ENCODE data around the gene NCKAP5.

NCKAP5 gene

DNA sequence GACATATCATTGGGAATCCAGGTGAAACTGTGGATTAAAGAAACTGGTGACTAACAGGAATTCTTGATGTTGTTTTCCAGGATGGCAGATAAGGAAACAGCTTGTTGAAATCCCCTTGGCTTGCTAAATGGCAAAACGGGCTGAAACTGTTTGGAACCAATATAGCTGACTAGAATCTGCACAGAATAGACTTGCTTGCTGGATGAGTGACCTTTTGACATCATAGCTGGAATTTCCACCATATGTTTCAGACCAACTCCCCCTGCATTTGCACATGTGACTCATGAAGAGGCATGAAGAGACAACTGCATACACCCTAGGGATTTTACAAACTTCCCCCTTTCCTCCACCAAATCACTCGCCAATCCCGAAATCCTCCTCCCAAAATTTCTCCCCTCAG, 810.6 kb downstream of the NCKAP5 start:
- H3K27me3 ChIP-seq (ENCODE audit: insufficient read depth, poor library complexity, severe bottlenecking), result no peaks in the 10 kb centered on the region
- TF ChIP-seq GABPA (IDR thresholded peaks at IDR 0.05; ENCODE audit: low read depth), result no peak
- TF ChIP-seq, protein P1, sequence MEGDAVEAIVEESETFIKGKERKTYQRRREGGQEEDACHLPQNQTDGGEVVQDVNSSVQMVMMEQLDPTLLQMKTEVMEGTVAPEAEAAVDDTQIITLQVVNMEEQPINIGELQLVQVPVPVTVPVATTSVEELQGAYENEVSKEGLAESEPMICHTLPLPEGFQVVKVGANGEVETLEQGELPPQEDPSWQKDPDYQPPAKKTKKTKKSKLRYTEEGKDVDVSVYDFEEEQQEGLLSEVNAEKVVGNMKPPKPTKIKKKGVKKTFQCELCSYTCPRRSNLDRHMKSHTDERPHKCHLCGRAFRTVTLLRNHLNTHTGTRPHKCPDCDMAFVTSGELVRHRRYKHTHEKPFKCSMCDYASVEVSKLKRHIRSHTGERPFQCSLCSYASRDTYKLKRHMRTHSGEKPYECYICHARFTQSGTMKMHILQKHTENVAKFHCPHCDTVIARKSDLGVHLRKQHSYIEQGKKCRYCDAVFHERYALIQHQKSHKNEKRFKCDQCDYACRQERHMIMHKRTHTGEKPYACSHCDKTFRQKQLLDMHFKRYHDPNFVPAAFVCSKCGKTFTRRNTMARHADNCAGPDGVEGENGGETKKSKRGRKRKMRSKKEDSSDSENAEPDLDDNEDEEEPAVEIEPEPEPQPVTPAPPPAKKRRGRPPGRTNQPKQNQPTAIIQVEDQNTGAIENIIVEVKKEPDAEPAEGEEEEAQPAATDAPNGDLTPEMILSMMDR (IDR thresholded peaks at IDR 0.05; ENCODE audit: insufficient read depth, low read length), result no peak
- TF ChIP-seq, protein P2, sequence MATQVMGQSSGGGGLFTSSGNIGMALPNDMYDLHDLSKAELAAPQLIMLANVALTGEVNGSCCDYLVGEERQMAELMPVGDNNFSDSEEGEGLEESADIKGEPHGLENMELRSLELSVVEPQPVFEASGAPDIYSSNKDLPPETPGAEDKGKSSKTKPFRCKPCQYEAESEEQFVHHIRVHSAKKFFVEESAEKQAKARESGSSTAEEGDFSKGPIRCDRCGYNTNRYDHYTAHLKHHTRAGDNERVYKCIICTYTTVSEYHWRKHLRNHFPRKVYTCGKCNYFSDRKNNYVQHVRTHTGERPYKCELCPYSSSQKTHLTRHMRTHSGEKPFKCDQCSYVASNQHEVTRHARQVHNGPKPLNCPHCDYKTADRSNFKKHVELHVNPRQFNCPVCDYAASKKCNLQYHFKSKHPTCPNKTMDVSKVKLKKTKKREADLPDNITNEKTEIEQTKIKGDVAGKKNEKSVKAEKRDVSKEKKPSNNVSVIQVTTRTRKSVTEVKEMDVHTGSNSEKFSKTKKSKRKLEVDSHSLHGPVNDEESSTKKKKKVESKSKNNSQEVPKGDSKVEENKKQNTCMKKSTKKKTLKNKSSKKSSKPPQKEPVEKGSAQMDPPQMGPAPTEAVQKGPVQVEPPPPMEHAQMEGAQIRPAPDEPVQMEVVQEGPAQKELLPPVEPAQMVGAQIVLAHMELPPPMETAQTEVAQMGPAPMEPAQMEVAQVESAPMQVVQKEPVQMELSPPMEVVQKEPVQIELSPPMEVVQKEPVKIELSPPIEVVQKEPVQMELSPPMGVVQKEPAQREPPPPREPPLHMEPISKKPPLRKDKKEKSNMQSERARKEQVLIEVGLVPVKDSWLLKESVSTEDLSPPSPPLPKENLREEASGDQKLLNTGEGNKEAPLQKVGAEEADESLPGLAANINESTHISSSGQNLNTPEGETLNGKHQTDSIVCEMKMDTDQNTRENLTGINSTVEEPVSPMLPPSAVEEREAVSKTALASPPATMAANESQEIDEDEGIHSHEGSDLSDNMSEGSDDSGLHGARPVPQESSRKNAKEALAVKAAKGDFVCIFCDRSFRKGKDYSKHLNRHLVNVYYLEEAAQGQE (IDR thresholded peaks at IDR 0.05; ENCODE audit: insufficient replicate concordance, low read depth), result no peak
- TF ChIP-seq SPI1 (IDR thresholded peaks at IDR 0.05; ENCODE audit: borderline replicate concordance, low read depth), result no peak
- TF ChIP-seq POLR2AphosphoS5 (IDR thresholded peaks at IDR 0.05; ENCODE audit: low read depth), result no peak
- no peak overlapping the region for H3K4me3 ChIP-seq (replicated peaks; ENCODE audit: insufficient read depth, low read length)
- DNase-seq (ENCODE audit: low read depth in 1 of 2, low spot score in 1 of 2), result no peak
- no peak overlapping the region for H3K27ac ChIP-seq (replicated peaks)

DNA sequence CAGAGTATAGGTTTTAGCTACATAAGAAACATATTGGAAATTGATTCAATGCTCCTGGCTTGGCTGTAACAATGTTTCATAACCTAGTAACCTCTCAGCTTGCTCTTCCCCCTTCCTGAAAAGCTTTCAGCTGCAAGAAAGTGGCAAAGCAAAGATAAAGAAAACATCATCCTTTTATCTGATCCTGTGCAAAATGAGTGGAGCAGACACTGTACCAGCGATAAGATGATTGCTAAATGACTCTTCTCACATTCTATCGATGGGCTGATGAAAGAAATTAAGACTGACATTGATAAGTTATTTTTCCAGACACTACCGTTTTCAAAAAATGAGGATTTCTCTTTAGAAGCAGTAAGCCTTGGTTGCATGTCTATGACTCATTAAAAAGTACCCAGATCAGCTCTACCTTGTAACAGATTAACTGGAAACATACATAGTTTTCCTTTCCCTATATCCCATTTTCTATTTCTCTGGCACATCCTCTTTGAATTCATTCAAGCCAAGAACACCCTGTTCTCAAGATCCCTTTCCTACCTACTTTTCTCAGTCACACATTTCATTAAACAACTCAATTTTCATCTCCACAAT, 811.2 kb downstream of the NCKAP5 start:
- no peak for DNase-seq (ENCODE audit: low read depth in 1 of 2, low spot score in 1 of 2)
- Histone ChIP-seq H3K27me3 (ENCODE audit: insufficient read depth, poor library complexity, severe bottlenecking) (no peaks in the 10 kb centered on the region), H3K4me3 (replicated peaks; ENCODE audit: insufficient read depth, low read length) (no peak overlapping the region), H3K27ac (replicated peaks) (no peak overlapping the region)
- TF ChIP-seq, protein P1 (IDR thresholded peaks at IDR 0.05; ENCODE audit: insufficient read depth, low read length), result no peak
- no peak for TF ChIP-seq SPI1 (IDR thresholded peaks at IDR 0.05; ENCODE audit: borderline replicate concordance, low read depth)
- no peak for TF ChIP-seq POLR2AphosphoS5 (IDR thresholded peaks at IDR 0.05; ENCODE audit: low read depth)
- TF ChIP-seq, protein P2 (IDR thresholded peaks at IDR 0.05; ENCODE audit: insufficient replicate concordance, low read depth), result no peak
- TF ChIP-seq GABPA (IDR thresholded peaks at IDR 0.05; ENCODE audit: low read depth), result no peak

DNA sequence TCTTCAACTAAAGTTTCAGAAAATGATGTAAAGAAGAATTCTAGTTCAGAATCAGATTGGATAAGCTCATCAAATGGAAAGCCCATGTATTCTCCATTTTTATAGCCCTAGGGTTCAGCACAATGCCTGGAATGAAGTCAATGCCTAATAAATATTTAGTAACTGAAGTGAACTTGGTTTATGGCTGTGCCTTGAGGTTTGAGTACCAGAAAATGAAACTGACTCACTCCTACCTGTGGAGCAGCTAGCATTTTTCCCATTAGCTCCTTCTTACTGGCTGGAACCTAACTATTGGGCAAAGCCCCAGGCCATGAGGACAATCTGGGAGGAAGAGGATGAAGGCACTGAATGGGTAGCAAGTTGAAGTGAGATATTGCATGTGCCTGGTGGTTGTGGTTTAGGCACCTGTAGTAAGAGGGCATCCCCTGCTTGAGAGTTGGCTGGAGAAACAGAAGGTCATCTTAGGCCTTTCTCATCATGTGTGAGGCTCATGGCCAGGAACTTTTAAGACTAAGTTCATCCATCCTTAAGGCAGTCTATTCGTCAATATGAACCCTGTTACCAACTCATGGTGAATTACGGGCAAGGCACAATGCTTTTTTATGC, 813.3 kb downstream of the NCKAP5 start:
- H3K27me3 ChIP-seq (ENCODE audit: insufficient read depth, poor library complexity, severe bottlenecking), result no peaks in the 10 kb centered on the region
- DNase-seq (ENCODE audit: low read depth in 1 of 2, low spot score in 1 of 2), result no peak
- no peak overlapping the region for H3K4me3 ChIP-seq (replicated peaks; ENCODE audit: insufficient read depth, low read length)
- H3K27ac ChIP-seq (replicated peaks), result no peak overlapping the region
- TF ChIP-seq, protein P1 (IDR thresholded peaks at IDR 0.05; ENCODE audit: insufficient read depth, low read length), result no peak
- TF ChIP-seq SPI1 (IDR thresholded peaks at IDR 0.05; ENCODE audit: borderline replicate concordance, low read depth) (no peak), GABPA (IDR thresholded peaks at IDR 0.05; ENCODE audit: low read depth) (no peak), POLR2AphosphoS5 (IDR thresholded peaks at IDR 0.05; ENCODE audit: low read depth) (no peak)
- TF ChIP-seq, protein P2 (IDR thresholded peaks at IDR 0.05; ENCODE audit: insufficient replicate concordance, low read depth), result no peak

All from HL-60 (cell line).